Left lung (tissue), 10 donors: ENCODE measurements around the gene SEPTIN5. TPM values are rescaled to one million over a fixed set of nuclear protein-coding genes. Genes with fewer than 3 reads are reported as not detected.
A peak's percentile ranks its signal among the peaks of the same experiment; 100 is the strongest.

ENCODE experiments used
- ATAC-seq: fragments of 200-7000 bp; cut with Tn5 transposase; one replicate; pipeline ENCODE4 v1.9.1; 2020; ENCODE audit warnings: moderate library complexity
- DNase-seq, 4 donors: peaks; one replicate each; pipeline ENCODE4 v3.0.0-alpha.2; 2013 to 2020
- H3K27ac ChIP-seq, 2 donors: fragments of 200-600 bp; sonication (generic) in 1 of 2; one replicate each; pipeline versions ENCODE4 v1.5.0 to v1.8.0; 2020 to 2021
- H3K27me3 ChIP-seq, 2 donors: fragments of 200-600 bp; sonication (generic) in 1 of 2; one replicate each; pipeline versions ENCODE4 v1.5.0 to v1.8.0; 2020 to 2021
- H3K36me3 ChIP-seq, 2 donors: fragments of 200-600 bp; sonication (generic) in 1 of 2; one replicate each; pipeline versions ENCODE4 v1.5.0 to v1.8.0; 2020 to 2021
- H3K4me1 ChIP-seq, 2 donors: fragments of 200-600 bp; one replicate each; pipeline ENCODE4 v1.8.0; 2021
- H3K4me3 ChIP-seq, 2 donors: fragments of 200-600 bp; sonication (generic) in 1 of 2; one replicate each; pipeline versions ENCODE4 v1.5.0 to v1.8.0; 2020 to 2021; ENCODE audit warnings: mild to moderate bottlenecking in 1 of 2
- H3K9me3 ChIP-seq, 2 donors: fragments of 200-600 bp; sonication (generic) in 1 of 2; one replicate each; pipeline versions ENCODE4 v1.5.0 to v1.8.0; 2020 to 2021
- CTCF ChIP-seq, 2 donors: fragments of 200-600 bp; sonication (generic) in 1 of 2; IDR thresholded peaks; one replicate each; pipeline versions ENCODE4 v1.5.0 to v1.8.0; 2021; ENCODE audit warnings: antibody characterized with exemption in 2 of 2
- intact Hi-C, 2 donors: fragments of 100-400 bp; cut with DNase I; formaldehyde crosslinking; loops; one replicate each; pipeline versions ENCODE4 v1.11.2 to v1.14.2; 2022
- polyA plus RNA-seq, 6 donors: library from polyadenylated mRNA; unstranded; fragments of 120-200 nt; gene quantifications; one replicate each; pipeline ENCODE4 v1.2.1, GENCODE V29; 2013; ENCODE audit not compliant: insufficient read length in 6 of 6
- total RNA-seq, 2 donors: library from RNA; stranded (reverse); fragmentation: NEBNext Ultra II Directional; extraction: Animal tissue kit (Norgen Biotek cat#: 25700); gene quantifications; one replicate each; pipeline ENCODE4 v1.2.1, GENCODE V29; 2021
- donor health status: DM: no; HTN: yes; CAD: no.
- donor health status: DM: no; HTN: no; CAD: no.

The SEPTIN5 gene
- total and polyA plus RNA-seq, 8 donors = 14.6 to 80.0 (median 63.0) TPM

GRCh38 chr22:19765477-19766239 lies 51.4 kb downstream of the SEPTIN5 start:
- H3K36me3 ChIP-seq = no peaks in the 10 kb centered on the region
- ATAC-seq (peak; percentile 20), DNase-seq (peak in 1 of 4 donors; percentile 78)
- peaks cover 13 to 38% of the 10 kb centered on the region in 2 donors for H3K4me1 ChIP-seq
- intact Hi-C loops = no loop called here
- H3K9me3 ChIP-seq = no peaks in the 10 kb centered on the region
- no peak overlapping the region for H3K27ac ChIP-seq
- no peak for TF ChIP-seq CTCF (IDR thresholded peaks at IDR 0.05)
- H3K4me3 ChIP-seq = peak overlapping the region in 1 of 2 donors; percentile 32
- peaks cover 85 to 98% of the 10 kb centered on the region in 2 donors for H3K27me3 ChIP-seq

- peaks cover 13 to 36% of the 10 kb centered on the region in 2 donors for H3K4me1 ChIP-seq
- peak in 1 of 4 donors; percentile 69 for DNase-seq
- intact Hi-C loops = no loop called here
- no peak for TF ChIP-seq CTCF (IDR thresholded peaks at IDR 0.05)
- H3K36me3 ChIP-seq = no peaks in the 10 kb centered on the region
- H3K4me3 ChIP-seq = peak overlapping the region; percentile 22 to 32
- no peaks in the 10 kb centered on the region for H3K9me3 ChIP-seq
- H3K27ac ChIP-seq = peak overlapping the region in 1 of 2 donors; percentile 53
- peaks cover 82 to 100% of the 10 kb centered on the region in 2 donors for H3K27me3 ChIP-seq
- ATAC-seq = no peak
Measured at GRCh38 chr22:19766240-19766510, 51.9 kb downstream of the SEPTIN5 start.

GRCh38 chr22:19766511-19767426 lies 52.5 kb downstream of the SEPTIN5 start:
- Histone ChIP-seq H3K9me3 (no peaks in the 10 kb centered on the region), H3K36me3 (no peaks in the 10 kb centered on the region), H3K4me1 (peaks cover 13 to 32% of the 10 kb centered on the region in 2 donors), H3K4me3 (peak overlapping the region; percentile 22 to 32), H3K27me3 (peaks cover 76 to 100% of the 10 kb centered on the region in 2 donors), H3K27ac (peak overlapping the region in 1 of 2 donors; percentile 53)
- intact Hi-C loops = no loop called here
- no peak for TF ChIP-seq CTCF (IDR thresholded peaks at IDR 0.05)
- peak in 2 of 4 donors; percentile 76 to 90 for DNase-seq
- peak; percentile 81 for ATAC-seq

- intact Hi-C loops = no loop called here
- TF ChIP-seq CTCF (IDR thresholded peaks at IDR 0.05) = no peak
- Histone ChIP-seq H3K4me1 (peaks cover 13 to 32% of the 10 kb centered on the region in 2 donors), H3K36me3 (no peaks in the 10 kb centered on the region), H3K27ac (no peak overlapping the region), H3K9me3 (no peaks in the 10 kb centered on the region), H3K4me3 (peak overlapping the region in 1 of 2 donors; percentile 32), H3K27me3 (peaks cover 71 to 100% of the 10 kb centered on the region in 2 donors)
- ATAC-seq (peak; percentile 35), DNase-seq (peak in 2 of 4 donors; percentile 65)
Measured at GRCh38 chr22:19767427-19768341, 53.4 kb downstream of the SEPTIN5 start.
